ENCODE data around the gene PCLAF.

DNA sequence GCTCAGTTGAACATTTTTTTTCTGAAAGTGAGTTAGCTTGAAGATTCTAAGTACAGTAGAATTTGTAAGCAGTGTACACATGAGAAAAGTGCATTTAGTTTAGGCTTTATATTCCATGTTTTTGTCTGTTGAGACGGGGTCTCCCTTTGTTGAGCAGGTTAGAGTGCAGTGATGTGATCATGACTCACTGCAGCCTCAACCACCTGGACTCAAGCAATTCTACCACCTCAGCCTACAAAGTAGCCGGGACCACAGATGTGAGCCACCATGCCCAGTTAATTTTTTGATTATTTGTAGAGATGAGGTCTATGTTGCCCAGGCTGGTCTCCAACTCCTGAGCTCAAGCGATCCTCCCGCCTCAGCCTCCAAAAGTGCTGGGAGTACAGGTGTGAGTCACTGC, 20.0 kb downstream of the PCLAF start:
- TF ChIP-seq, protein P1, sequence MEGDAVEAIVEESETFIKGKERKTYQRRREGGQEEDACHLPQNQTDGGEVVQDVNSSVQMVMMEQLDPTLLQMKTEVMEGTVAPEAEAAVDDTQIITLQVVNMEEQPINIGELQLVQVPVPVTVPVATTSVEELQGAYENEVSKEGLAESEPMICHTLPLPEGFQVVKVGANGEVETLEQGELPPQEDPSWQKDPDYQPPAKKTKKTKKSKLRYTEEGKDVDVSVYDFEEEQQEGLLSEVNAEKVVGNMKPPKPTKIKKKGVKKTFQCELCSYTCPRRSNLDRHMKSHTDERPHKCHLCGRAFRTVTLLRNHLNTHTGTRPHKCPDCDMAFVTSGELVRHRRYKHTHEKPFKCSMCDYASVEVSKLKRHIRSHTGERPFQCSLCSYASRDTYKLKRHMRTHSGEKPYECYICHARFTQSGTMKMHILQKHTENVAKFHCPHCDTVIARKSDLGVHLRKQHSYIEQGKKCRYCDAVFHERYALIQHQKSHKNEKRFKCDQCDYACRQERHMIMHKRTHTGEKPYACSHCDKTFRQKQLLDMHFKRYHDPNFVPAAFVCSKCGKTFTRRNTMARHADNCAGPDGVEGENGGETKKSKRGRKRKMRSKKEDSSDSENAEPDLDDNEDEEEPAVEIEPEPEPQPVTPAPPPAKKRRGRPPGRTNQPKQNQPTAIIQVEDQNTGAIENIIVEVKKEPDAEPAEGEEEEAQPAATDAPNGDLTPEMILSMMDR (conservative IDR thresholded peaks at IDR 0.05; ENCODE audit: low read length): no peak
- no peak for TF ChIP-seq EZH2phosphoT487 (IDR thresholded peaks at IDR 0.05; ENCODE audit: borderline replicate concordance)
